C4-2B (cell line): ENCODE measurements around the gene CD8A.
"Not testable (repeated sequence)": the region's sequence is repeated elsewhere in the genome, so short reads cannot be mapped to it uniquely, and the experiment has no call there.

Source experiments
- CTCF ChIP-seq: fragments of 450-650 bp; conservative IDR thresholded peaks from 2 replicates; pipeline ENCODE4 v1.5.1; 2017; ENCODE audit warnings: mild to moderate bottlenecking
- ZFX ChIP-seq: fragments of 450-650 bp; IDR thresholded peaks from 2 replicates; pipeline ENCODE4 v1.6.1; 2017

- TF ChIP-seq CTCF, ZFX: not testable (repeated sequence)
These were observed 55.8 kb downstream of the CD8A start for GRCh38 chr2:86734896-86735295.
